Measurements from ENCODE around the gene HERPUD1.
"Not testable (repeated sequence)": the region's sequence is repeated elsewhere in the genome, so short reads cannot be mapped to it uniquely, and the experiment has no call there.

The HERPUD1 gene

GRCh38 chr16:56972403-56973293 is 40.7 kb downstream of the HERPUD1 start:
- H3K4me3 ChIP-seq (ENCODE audit: extremely low read depth, insufficient read depth, low read length, poor library complexity, severe bottlenecking) = no peak overlapping the region
- 83 to 89% methylated on average over 16 to 17 of the region's 18 CpGs for WGBS, 2 experiments (ENCODE audit: insufficient coverage in 2 of 2)
- H3K27ac ChIP-seq (ENCODE audit: low read depth, low read length, severe bottlenecking) = no peak overlapping the region
- H3K4me1 ChIP-seq (ENCODE audit: control insufficient read depth, insufficient read depth, low read length, poor library complexity, severe bottlenecking) = no peaks in the 10 kb centered on the region
- H3K9me3 ChIP-seq (ENCODE audit: control insufficient read depth, low read length) = no peaks in the 10 kb centered on the region
- no peaks in the 10 kb centered on the region for H3K36me3 ChIP-seq (ENCODE audit: control insufficient read depth, insufficient read depth, low read length)

- no peaks in the 10 kb centered on the region for H3K36me3 ChIP-seq (ENCODE audit: control insufficient read depth, insufficient read depth, low read length)
- no peak overlapping the region for H3K4me3 ChIP-seq (ENCODE audit: extremely low read depth, insufficient read depth, low read length, poor library complexity, severe bottlenecking)
- H3K9me3 ChIP-seq (ENCODE audit: control insufficient read depth, low read length) = no peaks in the 10 kb centered on the region
- H3K27ac ChIP-seq (ENCODE audit: low read depth, low read length, severe bottlenecking) = no peak overlapping the region
- H3K4me1 ChIP-seq (ENCODE audit: control insufficient read depth, insufficient read depth, low read length, poor library complexity, severe bottlenecking) = no peaks in the 10 kb centered on the region
- 88 to 94% methylated on average over 3 to 8 of the region's 9 CpGs for WGBS, 2 experiments (ENCODE audit: insufficient coverage in 2 of 2)
These were observed 41.4 kb downstream of the HERPUD1 start for GRCh38 chr16:56973294-56973689.

- H3K4me1 ChIP-seq (ENCODE audit: control insufficient read depth, insufficient read depth, low read length, poor library complexity, severe bottlenecking); H3K9me3 ChIP-seq (ENCODE audit: control insufficient read depth, low read length); H3K36me3 ChIP-seq (ENCODE audit: control insufficient read depth, insufficient read depth, low read length); H3K27ac ChIP-seq (ENCODE audit: low read depth, low read length, severe bottlenecking); H3K4me3 ChIP-seq (ENCODE audit: extremely low read depth, insufficient read depth, low read length, poor library complexity, severe bottlenecking): not testable (repeated sequence)
- WGBS, 2 experiments (ENCODE audit: insufficient coverage in 2 of 2) = 85 to 100% methylated on average over 3 of the region's 7 CpGs
These were observed 42.0 kb downstream of the HERPUD1 start for GRCh38 chr16:56973899-56974298.

GRCh38 chr16:56974549-56975300 is 42.8 kb downstream of the HERPUD1 start:
- Histone ChIP-seq H3K4me3 (ENCODE audit: extremely low read depth, insufficient read depth, low read length, poor library complexity, severe bottlenecking) (no peak overlapping the region), H3K36me3 (ENCODE audit: control insufficient read depth, insufficient read depth, low read length) (no peaks in the 10 kb centered on the region), H3K4me1 (ENCODE audit: control insufficient read depth, insufficient read depth, low read length, poor library complexity, severe bottlenecking) (no peaks in the 10 kb centered on the region), H3K9me3 (ENCODE audit: control insufficient read depth, low read length) (no peaks in the 10 kb centered on the region), H3K27ac (ENCODE audit: low read depth, low read length, severe bottlenecking) (no peak overlapping the region)
- 86 to 96% methylated on average over 5 to 7 of the region's 9 CpGs for WGBS, 2 experiments (ENCODE audit: insufficient coverage in 2 of 2)

- Histone ChIP-seq H3K4me1 (ENCODE audit: control insufficient read depth, insufficient read depth, low read length, poor library complexity, severe bottlenecking) (no peaks in the 10 kb centered on the region), H3K9me3 (ENCODE audit: control insufficient read depth, low read length) (no peaks in the 10 kb centered on the region), H3K4me3 (ENCODE audit: extremely low read depth, insufficient read depth, low read length, poor library complexity, severe bottlenecking) (no peak overlapping the region), H3K27ac (ENCODE audit: low read depth, low read length, severe bottlenecking) (no peak overlapping the region), H3K36me3 (ENCODE audit: control insufficient read depth, insufficient read depth, low read length) (no peaks in the 10 kb centered on the region)
- WGBS, 2 experiments (ENCODE audit: insufficient coverage in 2 of 2) = 94 to 97% methylated on average over 10 of the region's 10 CpGs
These were observed 43.8 kb downstream of the HERPUD1 start for GRCh38 chr16:56975714-56976113.

GRCh38 chr16:56977216-56977615 is 45.3 kb downstream of the HERPUD1 start:
- Histone ChIP-seq H3K27ac (ENCODE audit: low read depth, low read length, severe bottlenecking) (no peak overlapping the region), H3K9me3 (ENCODE audit: control insufficient read depth, low read length) (no peaks in the 10 kb centered on the region), H3K4me1 (ENCODE audit: control insufficient read depth, insufficient read depth, low read length, poor library complexity, severe bottlenecking) (no peaks in the 10 kb centered on the region), H3K36me3 (ENCODE audit: control insufficient read depth, insufficient read depth, low read length) (no peaks in the 10 kb centered on the region), H3K4me3 (ENCODE audit: extremely low read depth, insufficient read depth, low read length, poor library complexity, severe bottlenecking) (no peak overlapping the region)
- WGBS, 2 experiments (ENCODE audit: insufficient coverage in 2 of 2) = 84 to 89% methylated on average over 6 of the region's 6 CpGs

GRCh38 chr16:56977823-56978430 is 46.0 kb downstream of the HERPUD1 start:
- Histone ChIP-seq H3K9me3 (ENCODE audit: control insufficient read depth, low read length) (no peaks in the 10 kb centered on the region), H3K4me3 (ENCODE audit: extremely low read depth, insufficient read depth, low read length, poor library complexity, severe bottlenecking) (no peak overlapping the region), H3K4me1 (ENCODE audit: control insufficient read depth, insufficient read depth, low read length, poor library complexity, severe bottlenecking) (no peaks in the 10 kb centered on the region), H3K36me3 (ENCODE audit: control insufficient read depth, insufficient read depth, low read length) (no peaks in the 10 kb centered on the region), H3K27ac (ENCODE audit: low read depth, low read length, severe bottlenecking) (no peak overlapping the region)
- 86 to 95% methylated on average over 7 of the region's 11 CpGs for WGBS, 2 experiments (ENCODE audit: insufficient coverage in 2 of 2)

- H3K9me3 ChIP-seq (ENCODE audit: control insufficient read depth, low read length) = no peaks in the 10 kb centered on the region
- H3K36me3 ChIP-seq (ENCODE audit: control insufficient read depth, insufficient read depth, low read length) = no peaks in the 10 kb centered on the region
- 95 to 96% methylated on average over 3 of the region's 4 CpGs for WGBS, 2 experiments (ENCODE audit: insufficient coverage in 2 of 2)
- H3K4me1 ChIP-seq (ENCODE audit: control insufficient read depth, insufficient read depth, low read length, poor library complexity, severe bottlenecking) = no peaks in the 10 kb centered on the region
- H3K27ac ChIP-seq (ENCODE audit: low read depth, low read length, severe bottlenecking) = no peak overlapping the region
- H3K4me3 ChIP-seq (ENCODE audit: extremely low read depth, insufficient read depth, low read length, poor library complexity, severe bottlenecking) = no peak overlapping the region
These were observed 48.2 kb downstream of the HERPUD1 start for GRCh38 chr16:56980201-56980535.

- WGBS, 2 experiments (ENCODE audit: insufficient coverage in 2 of 2) = 82 to 83% methylated on average over 14 of the region's 16 CpGs
- no peak overlapping the region for H3K4me3 ChIP-seq (ENCODE audit: extremely low read depth, insufficient read depth, low read length, poor library complexity, severe bottlenecking)
- no peaks in the 10 kb centered on the region for H3K36me3 ChIP-seq (ENCODE audit: control insufficient read depth, insufficient read depth, low read length)
These were observed 49.1 kb downstream of the HERPUD1 start for GRCh38 chr16:56980792-56981724.

GRCh38 chr16:56981729-56982271 is 49.9 kb downstream of the HERPUD1 start:
- H3K9me3 ChIP-seq (ENCODE audit: control insufficient read depth, low read length) = no peaks in the 10 kb centered on the region
- H3K4me3 ChIP-seq (ENCODE audit: extremely low read depth, insufficient read depth, low read length, poor library complexity, severe bottlenecking) = no peak overlapping the region
- no peaks in the 10 kb centered on the region for H3K4me1 ChIP-seq (ENCODE audit: control insufficient read depth, insufficient read depth, low read length, poor library complexity, severe bottlenecking)
- 88 to 95% methylated on average over 10 to 12 of the region's 12 CpGs for WGBS, 2 experiments (ENCODE audit: insufficient coverage in 2 of 2)
- no peaks in the 10 kb centered on the region for H3K36me3 ChIP-seq (ENCODE audit: control insufficient read depth, insufficient read depth, low read length)
- H3K27ac ChIP-seq (ENCODE audit: low read depth, low read length, severe bottlenecking) = no peak overlapping the region

More at GRCh38 chr16:56980792-56981724, 49.1 kb downstream of the HERPUD1 start:
- H3K4me1 ChIP-seq (ENCODE audit: control insufficient read depth, insufficient read depth, low read length, poor library complexity, severe bottlenecking) = no peaks in the 10 kb centered on the region
- H3K27ac ChIP-seq (ENCODE audit: low read depth, low read length, severe bottlenecking) = no peak overlapping the region
- no peaks in the 10 kb centered on the region for H3K9me3 ChIP-seq (ENCODE audit: control insufficient read depth, low read length)

Measured in mesodermal cell (in vitro differentiated cells).